Left cardiac atrium (tissue), 4 donors: ENCODE measurements around the gene CANT1. TPM values are rescaled to one million over a fixed set of nuclear protein-coding genes. Genes with fewer than 3 reads are reported as not detected.
"Not testable (repeated sequence)": the region's sequence is repeated elsewhere in the genome, so short reads cannot be mapped to it uniquely, and the experiment has no call there.

ENCODE experiments used
- ATAC-seq, 2 donors: fragments of 200-7000 bp; cut with Tn5 transposase; one replicate each; pipeline ENCODE4 v1.9.1; 2020; ENCODE audit warnings: mild to moderate bottlenecking in 2 of 2, moderate library complexity in 2 of 2
- DNase-seq: peaks from one replicate; pipeline ENCODE4 v3.0.0-alpha.2; 2020
- intact Hi-C, 2 donors: fragments of 100-400 bp; cut with DNase I; formaldehyde crosslinking; loops; one replicate each; pipeline versions ENCODE4 v1.14.1 to v1.15.1; 2022 to 2023
- total RNA-seq, 2 donors: library from RNA; stranded (reverse); fragmentation: NEBNext Ultra II Directional; extraction: Animal tissue kit (Norgen Biotek cat#: 25700); gene quantifications; one replicate each; pipeline ENCODE4 v1.2.1, GENCODE V29; 2021
- donor health status: DM: no; HTN: yes; CAD: no.
- donor health status: DM: no; HTN: yes; CAD: no; lungs with severe emphysema.
- donor health status: DM: yes; HTN: yes; CAD: no.
- donor health status: Dilated cardiomyopathy.

Gene CANT1
- total RNA-seq, 2 donors from 2014 or later: 30.5 to 33.3 TPM

DNA sequence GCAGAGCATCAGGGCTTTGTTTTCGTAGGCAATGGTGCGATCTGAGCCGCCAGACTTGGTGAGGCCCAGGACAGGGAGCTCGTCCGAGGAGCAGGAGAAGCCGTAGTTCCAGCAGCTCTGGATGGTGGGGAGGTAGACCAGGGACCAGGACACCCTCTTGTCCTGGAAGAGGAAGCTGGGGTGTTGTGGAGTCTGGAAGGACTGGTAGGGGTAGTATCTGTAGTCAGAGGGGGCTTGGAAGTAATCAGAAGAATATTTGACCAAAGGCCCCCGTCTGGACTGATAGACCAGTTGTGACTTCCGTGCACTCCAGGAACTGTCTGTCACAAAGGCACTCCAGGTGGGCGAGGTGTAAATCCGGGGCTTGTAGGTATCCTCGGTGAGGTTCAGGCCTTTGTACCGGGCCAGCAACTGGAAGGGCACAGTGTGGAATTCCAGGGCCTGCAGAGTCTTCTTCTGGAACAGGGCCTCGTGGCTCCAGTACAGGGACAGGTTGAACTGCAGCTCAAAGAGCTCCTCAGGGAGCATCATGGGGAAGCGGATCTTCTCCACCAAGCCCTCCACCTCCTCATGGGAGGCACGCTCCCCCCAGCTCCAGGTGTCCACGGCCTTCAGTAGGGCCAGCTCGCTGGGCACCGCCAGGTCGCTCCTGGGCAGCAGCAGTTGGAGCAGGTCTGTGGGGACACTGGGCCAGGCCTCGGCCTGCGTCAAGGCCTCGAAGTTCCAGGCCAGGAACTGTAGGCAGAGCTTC lies 37.6 kb downstream of the CANT1 start:
- intact Hi-C loops: loop anchor here (1.0 to 2.0 kb wide), 2 partner anchors 103 to 106 kb away; no protein-coding TSS in a partner anchor
- no peak for ATAC-seq
- peak; percentile 18 for DNase-seq

DNA sequence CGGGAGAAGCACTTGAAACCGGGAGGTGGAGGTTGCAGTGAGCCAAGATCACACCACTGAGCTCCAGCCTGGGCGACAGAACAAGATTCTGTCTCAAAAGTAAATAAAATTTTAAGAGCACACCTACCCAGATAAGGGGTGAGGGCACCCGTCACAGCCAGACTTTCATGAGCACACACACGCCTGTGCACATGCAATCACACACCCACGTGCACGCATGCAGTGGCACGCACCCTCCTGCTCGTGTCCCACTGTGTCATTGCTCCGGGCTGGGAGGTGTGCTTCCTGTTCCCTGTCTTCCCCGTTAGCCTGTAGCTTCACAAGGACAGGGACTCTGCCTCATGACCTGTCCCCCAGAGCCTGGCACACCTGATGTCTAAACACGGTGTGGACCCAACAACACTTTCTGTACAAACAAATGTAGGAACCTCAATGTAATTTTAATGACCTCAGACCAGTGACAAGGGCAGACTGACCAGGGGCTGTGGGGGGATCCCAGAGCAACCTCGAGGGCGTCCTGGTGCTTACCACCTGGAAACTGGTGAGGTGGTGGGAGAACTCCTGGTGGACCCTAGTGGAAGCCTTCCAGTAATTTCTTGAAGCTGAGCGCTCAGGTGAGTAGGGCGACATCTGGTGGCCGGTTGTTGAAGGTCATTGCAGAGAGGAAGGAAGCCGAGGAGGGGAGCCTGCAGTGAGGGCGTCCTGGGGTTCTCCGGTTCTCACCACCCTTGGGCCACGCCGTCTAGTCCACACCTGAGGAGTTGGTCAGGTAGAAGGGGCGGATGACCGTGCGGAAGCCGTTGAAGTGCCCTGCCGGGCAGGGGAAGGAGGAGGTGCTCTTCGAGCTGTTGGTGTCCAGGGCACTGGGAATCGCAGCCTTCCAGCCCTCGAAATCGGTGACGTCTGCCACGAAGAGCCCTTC lies 38.5 kb downstream of the CANT1 start:
- ATAC-seq: peak; percentile 38 to 47
- intact Hi-C loops: loop anchor here (1.0 to 2.0 kb wide), 2 partner anchors 102 to 105 kb away; no protein-coding TSS in a partner anchor

DNA sequence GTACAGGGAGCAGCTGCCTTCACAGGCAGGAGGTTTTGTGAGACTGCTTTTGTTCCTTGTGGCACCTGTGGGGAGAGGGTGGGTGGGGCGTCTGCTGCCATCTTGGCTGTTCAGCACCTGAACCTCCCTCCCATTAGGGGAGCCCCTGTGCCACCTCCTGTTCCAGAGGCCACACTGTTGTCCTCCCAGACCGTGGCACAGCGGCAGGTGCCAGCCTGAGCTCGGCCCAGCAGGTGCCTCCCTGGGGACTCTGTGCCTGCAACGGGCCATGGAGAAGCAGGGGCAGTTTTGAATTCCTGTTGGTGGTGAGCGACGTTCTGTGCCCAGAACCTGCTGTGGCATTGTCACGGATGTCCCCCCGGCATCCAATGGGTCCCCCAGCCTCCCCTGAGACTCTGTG lies 39.7 kb downstream of the CANT1 start:
- intact Hi-C loops: loop anchor here in 1 of 2 donors (2.0 kb wide), 1 partner anchor 101 kb away; no protein-coding TSS in a partner anchor
- no peak for ATAC-seq
- DNase-seq: no peak

More for the DNA sequence above, 38.5 kb downstream of the CANT1 start:
- DNase-seq: peak; percentile 88

DNA sequence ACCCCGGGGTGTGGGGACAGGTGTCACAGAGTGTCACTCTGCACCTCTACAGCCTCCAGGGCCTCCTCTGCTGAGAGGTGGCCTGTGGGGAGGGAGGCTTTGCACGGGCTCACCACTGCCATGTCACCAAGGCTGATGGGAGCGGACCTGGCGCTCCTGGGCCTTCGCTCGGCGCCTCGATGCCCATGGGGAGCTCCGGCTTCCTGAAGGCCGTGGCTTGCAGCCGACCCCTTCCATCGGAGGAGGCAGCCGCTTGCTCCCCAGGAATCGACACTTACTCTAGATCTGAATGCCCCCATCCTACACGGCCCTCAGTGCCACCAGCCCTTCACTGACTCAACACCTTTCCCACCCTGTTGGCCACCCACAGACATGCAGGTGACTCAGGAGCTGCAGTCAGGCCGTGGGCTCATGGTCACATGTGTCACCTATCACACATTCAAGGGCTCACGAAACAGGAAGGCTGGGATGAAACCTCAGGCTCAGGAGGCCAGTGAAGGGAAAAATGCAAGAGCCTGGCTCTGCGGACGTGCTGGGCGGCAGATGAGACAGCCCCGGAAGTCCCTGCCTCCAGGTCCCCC lies 41.7 kb downstream of the CANT1 start:
- intact Hi-C loops: no loop called here
- DNase-seq: no peak
- no peak for ATAC-seq

DNA sequence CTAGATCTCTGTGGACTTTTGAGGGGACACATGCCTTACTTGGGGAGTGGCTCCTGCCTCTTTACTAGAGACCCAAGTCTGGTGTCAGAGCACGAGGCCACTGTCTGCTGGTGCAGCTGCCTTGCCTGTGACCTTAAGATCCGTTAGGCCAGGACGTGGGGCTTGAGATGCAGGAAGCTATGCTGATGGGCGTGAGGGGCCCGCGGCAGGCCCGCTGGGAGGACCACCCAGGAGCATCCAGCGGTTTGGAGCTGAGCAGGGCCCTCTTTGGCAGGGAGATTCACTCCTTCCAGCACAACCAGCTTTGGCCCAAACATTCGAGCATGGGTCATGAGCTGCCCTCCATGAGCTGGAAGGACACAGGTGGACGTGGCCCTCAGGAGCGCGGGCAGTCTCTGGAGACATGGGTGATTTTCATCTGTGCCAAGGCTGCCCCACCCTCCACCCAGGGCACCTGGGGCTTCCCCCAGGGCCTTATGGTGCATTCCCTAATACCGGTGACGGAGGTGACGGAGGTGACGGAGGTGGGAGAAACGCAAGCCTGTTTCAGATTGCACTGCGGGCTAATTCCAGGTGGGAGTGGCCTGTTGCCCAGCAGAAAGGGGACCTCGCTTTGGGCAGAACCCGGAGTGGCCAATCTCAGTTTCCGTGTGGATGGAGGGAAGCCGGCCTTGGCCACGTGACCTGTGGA lies 42.5 kb downstream of the CANT1 start:
- intact Hi-C loops: no loop called here
- no peak for ATAC-seq
- no peak for DNase-seq

DNA sequence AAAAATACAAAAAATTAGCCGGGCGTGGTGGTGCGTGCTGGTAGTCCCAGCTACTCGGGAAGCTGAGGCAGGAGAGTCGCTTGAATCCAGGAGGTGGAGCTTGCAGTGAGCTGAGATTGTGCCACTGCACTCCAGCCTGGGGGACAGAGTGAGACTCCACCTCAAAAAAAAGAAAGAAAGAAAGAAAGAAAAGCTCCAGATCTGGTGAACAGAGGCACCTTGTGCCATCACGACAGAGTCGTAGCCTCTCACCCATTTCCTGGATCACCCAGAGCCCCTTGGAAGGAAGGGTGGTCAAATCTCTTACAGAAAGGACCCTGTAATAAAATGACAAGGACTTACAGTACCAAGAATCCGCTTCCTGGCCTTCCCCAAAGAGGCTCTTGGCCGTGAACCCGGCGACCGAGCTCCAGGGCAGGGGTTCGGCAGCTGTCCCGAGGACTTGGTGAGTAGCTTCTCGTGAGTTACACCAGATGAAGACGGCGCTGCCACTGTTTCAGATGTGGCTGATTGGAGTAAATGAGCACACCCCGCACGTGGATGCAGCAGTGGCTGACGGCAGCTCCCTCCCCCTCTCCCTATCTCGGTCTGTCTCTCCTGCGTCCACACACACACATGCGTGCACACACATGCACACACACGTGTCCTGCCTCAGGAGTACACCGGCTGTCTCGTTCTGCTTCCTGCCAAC lies 43.3 kb downstream of the CANT1 start:
- DNase-seq (peak; percentile 22), ATAC-seq (no peak)
- intact Hi-C loops: no loop called here

DNA sequence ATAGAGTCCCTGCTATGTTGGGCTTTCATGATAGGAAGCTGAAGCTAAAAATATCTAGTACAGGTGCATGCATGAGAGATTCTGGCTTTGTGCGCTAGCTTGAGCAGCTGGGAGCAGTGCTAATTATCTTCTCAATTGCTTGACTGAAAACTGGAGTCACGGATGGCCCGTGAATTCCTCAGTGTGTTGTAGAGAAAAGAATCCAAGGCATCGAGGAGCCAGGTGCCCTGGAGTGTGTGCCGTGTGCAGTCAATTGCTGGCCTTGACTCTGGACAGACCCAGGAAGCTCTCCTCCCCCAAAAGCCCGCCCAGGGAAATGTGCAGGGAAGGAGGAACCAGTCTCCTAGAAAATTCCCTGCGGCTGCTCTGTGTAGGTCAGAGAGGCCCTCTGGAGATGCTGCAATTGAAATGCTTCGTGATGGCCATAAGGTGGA lies 44.1 kb downstream of the CANT1 start:
- intact Hi-C loops: no loop called here
- ATAC-seq (no peak), DNase-seq (no peak)

DNA sequence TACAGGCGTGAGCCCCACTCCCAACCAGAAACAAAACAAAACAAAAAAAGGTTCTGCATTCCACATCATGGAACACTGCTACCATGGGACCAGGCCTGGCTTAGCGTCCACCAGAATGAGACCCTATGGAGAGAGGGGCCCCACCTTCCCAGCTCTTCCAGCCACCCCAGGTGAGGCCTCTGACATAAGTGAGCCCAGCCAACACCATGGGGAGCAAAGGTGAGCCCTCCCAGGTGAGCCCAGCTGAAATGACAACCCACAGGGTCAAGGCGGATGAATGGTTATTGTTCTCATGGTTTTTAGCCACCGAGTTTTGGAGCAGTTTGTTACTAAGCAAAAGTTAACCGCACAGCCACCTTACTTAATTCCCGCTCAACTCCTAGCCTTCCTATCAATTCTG lies 46.2 kb downstream of the CANT1 start:
- intact Hi-C loops: no loop called here
- no peak for ATAC-seq
- no peak for DNase-seq

DNA sequence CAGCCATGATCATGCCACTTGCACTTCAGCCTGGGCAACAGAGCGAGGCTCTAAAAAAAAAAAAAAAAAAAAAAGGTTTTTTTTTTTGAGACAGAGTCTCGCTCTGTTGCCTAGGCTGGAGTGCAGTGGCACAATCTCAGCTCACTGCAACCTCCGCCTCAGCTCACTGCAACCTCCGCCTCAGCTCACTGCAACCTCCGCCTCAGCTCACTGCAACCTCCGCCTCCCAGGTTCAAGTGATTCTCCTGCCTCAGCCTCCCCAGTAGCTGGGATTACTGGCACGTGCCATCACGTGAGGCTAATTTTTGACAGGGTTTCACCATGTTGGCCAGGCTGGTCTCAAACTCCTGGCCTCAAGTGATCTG lies 46.6 kb downstream of the CANT1 start:
- ATAC-seq, intact Hi-C loops, DNase-seq: not testable (repeated sequence)

DNA sequence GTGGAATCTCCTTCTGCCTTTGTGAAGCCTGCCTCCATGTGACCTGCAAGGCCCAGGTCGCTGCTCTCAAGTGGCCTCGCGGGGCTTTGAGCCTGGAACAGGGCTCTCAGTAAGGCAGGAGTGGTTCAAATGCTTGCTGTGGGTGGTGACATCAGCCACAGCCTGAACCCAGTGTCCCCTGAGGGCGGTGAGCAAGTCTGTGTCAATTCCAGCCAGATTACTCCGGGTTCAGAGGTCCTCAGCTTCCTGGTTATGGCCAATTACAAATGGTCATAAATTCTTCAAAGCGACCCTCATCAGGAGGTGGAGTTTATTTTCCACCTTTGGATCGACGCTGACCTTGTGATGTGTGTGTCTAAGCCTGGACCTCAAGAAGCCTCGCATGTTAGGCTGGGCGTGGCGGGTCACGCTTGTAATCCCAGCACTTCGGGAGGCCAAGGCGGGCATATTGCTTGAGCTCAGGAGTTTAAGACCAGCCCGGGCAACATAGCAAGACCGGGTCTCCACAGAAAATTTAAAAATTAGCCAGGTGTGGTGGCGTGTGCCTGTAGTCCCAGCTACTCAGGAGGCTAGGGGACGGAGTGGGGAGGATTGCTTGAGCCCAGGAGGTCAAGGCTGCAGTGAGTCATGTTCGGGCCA lies 47.1 kb downstream of the CANT1 start:
- intact Hi-C loops: no loop called here
- no peak for DNase-seq
- ATAC-seq: no peak

DNA sequence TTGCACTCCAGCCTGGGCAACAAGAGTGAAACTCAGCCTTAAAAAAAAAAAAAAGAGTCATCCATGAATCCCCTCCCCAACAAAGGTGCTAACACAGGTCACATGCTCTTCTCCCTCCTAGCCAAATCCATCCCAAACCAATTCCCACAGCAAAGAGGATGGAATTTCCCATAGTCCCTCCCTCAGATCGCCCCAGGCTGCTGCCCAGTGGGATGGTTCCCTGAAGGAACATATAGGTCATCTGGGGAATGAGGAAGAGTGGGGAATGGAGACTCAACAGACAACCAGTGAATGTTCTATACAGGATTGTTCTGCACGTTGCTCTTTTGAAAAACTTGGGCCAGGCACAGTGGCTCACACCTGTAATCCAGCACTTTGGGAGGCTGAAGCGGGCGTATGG lies 48.0 kb downstream of the CANT1 start:
- ATAC-seq (no peak), DNase-seq (no peak)
- intact Hi-C loops: no loop called here

DNA sequence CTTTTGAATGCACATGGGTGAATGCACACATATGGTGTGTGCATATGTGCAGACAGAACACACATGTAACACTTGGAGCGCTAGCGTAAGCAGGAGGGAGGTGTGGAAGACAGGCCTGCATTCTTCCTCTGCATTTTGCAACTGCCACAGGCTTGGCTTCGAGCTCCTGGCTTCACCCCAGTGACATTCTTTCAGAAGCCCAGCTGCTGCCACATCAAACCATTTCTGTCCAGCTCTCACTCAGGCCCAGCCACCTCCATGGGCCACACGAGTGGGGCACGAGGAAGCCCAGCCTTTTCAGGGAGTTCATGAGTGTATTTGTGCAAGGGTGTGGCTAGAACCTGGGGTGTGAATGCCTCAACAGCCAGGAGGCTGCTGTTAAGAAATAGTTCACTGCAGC lies 48.6 kb downstream of the CANT1 start:
- no peak for DNase-seq
- ATAC-seq: peak; percentile 36 to 89
- intact Hi-C loops: no loop called here

DNA sequence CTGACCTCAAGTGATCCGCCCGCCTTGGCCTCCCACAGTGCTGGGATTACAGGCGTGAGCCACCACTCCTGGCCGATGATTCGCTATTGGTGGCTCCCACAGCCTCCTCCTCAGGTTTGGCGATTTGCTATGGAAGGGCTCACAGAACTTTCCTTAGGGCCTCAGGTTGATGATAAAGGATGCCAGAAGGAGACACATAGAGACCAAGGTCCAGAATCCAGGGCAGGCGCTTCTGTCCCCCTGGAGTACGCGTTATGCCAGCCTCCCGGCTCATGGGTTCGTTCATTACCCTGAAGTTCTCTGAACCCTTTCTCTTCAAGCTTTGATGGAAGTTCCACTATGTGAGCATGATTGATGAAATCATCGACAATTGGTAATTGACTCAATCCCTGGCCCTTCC lies 49.8 kb downstream of the CANT1 start:
- ATAC-seq: no peak
- intact Hi-C loops: no loop called here
- no peak for DNase-seq

DNA sequence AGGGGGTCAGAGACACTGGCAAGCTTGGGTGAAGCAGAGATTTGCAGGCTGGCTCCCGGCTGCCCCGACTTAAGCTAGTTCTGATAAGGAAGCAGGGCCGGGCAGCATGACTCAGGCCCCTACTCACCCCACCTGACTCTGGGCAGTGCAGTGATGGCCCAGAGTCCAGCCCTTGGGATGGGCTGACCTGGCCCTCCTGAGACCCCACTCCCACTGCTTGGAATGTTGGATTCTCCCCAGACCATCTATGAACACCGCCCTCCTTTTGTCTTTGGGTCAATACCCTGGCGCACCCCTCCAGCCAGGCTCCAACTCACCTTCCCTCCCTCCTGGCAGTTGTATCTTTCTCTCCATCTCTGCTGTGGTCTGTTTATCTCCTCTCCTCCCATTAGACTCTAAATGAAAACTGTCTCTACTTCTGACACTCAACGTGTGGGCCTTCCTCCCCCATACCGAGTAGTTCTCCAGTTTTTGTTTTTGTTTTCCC lies 50.9 kb downstream of the CANT1 start:
- ATAC-seq (peak in 1 of 2 donors; percentile 90), DNase-seq (no peak)
- intact Hi-C loops: no loop called here

DNA sequence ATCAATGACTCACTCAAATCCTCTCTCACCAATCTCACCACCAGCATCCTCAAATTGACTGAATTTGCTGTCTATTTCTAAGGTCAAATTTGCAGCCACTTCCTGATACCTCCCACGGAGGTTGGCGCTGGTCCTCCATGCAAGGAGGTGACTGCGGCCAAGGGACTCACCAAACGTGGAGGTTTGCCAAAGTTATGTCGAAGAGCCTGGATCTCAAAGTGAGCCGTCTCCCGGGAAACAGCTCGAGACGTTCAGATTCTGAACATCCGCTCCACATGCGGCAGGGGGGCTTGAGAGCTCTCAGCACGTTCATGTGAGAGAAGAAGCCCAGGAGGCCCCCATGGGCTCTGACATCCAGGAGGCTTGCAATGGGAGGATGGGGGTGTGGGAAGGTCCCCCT lies 52.4 kb downstream of the CANT1 start:
- no peak for DNase-seq
- intact Hi-C loops: no loop called here
- ATAC-seq: no peak

DNA sequence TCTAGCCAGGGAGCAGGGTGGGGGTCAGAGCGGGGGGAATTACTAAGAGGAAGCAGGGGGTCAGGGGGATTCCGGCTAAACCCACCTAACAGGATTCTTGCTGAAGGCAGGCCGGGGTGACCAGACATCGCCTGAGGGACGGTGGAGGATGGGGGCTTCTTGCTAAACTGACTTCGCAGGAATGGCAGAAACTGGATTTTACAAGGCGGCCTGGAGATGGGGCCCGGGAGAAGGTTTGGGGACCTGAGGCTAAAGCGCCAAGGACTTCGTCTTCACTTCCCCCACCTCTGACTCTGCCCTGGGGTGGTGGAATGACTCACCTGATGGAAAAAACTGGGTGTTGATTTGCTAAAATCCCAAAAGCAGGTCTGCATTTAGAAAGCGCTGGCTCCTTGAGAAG lies 53.3 kb downstream of the CANT1 start:
- ATAC-seq (no peak), DNase-seq (no peak)
- intact Hi-C loops: no loop called here

DNA sequence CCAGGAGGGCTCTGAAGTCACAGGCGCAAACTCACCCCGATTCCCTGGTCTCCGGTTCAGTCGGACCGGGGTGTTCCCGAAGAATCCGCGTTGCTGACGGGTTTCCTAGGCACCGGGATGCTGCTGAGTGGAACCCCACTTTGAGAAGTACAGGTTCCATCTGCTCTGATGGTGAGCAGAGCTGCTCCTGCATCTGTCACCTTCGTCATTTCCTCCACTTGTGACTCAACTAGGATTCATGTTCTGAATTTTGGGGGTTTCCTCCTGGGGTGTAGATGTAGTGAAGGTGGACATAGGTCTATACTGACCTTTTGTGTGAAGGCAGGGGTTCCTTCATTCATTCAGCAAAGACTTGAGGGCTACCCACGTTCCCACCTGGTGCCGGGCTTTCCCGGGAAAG lies 54.9 kb downstream of the CANT1 start:
- DNase-seq: no peak
- ATAC-seq: no peak
- intact Hi-C loops: no loop called here
